Measurements from ENCODE around the gene NPFFR1. TPM values are rescaled to one million over a fixed set of nuclear protein-coding genes. Genes with fewer than 3 reads are reported as not detected.

Gene NPFFR1
- total and polyA plus RNA-seq, 10 donors, result under 0.01 to 0.63 (median 0.09) TPM; not detected in 2

DNA sequence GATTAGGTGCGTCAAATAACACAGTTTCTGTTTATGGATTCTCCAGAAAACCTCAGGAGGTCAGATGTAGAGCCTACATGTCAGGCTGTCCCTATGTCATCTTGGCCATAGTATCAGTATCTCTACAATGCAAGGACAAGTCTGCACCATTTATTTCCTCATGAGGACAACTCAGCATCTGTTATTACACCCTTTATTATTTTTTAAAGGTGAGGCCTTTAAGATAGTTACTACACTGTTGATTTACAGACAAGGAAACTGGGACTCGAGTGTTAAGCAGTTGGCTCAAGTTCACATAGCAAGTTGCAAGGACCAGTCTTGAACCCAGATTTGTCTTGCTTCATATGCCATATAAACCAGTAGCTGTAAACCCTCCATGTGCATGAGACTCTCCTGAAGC lies 27.3 kb downstream of the NPFFR1 start:
- intact Hi-C loops (cut with DNase I; ENCODE audit: low total_unique reads), result no loop called here
- H3K4me1 ChIP-seq, result peaks cover 5 to 16% (median 11%) of the 10 kb centered on the region in 6 donors
- DNase-seq, result no peak
- peaks cover 0 to 56% (median 32%) of the 10 kb centered on the region in 7 donors for H3K27me3 ChIP-seq (replicated peaks in 1 of 7)
- no peaks in the 10 kb centered on the region for H3K36me3 ChIP-seq
- 71 to 86% (median 79%) methylated on average over 2 of the region's 2 CpGs for WGBS, 5 donors
- TF ChIP-seq, protein P1, sequence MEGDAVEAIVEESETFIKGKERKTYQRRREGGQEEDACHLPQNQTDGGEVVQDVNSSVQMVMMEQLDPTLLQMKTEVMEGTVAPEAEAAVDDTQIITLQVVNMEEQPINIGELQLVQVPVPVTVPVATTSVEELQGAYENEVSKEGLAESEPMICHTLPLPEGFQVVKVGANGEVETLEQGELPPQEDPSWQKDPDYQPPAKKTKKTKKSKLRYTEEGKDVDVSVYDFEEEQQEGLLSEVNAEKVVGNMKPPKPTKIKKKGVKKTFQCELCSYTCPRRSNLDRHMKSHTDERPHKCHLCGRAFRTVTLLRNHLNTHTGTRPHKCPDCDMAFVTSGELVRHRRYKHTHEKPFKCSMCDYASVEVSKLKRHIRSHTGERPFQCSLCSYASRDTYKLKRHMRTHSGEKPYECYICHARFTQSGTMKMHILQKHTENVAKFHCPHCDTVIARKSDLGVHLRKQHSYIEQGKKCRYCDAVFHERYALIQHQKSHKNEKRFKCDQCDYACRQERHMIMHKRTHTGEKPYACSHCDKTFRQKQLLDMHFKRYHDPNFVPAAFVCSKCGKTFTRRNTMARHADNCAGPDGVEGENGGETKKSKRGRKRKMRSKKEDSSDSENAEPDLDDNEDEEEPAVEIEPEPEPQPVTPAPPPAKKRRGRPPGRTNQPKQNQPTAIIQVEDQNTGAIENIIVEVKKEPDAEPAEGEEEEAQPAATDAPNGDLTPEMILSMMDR (IDR thresholded peaks at IDR 0.05 in 8 of 11, conservative IDR thresholded peaks at IDR 0.05 in 3 of 11), result no peak
- TF ChIP-seq POLR2A (IDR thresholded peaks at IDR 0.05) (no peak), POLR2AphosphoS5 (IDR thresholded peaks at IDR 0.05) (no peak)
- peaks cover 0 to 11% (median 7%) of the 10 kb centered on the region in 8 donors for H3K9me3 ChIP-seq
- no peak overlapping the region for H3K27ac ChIP-seq
- no peak overlapping the region for H3K4me3 ChIP-seq

DNA sequence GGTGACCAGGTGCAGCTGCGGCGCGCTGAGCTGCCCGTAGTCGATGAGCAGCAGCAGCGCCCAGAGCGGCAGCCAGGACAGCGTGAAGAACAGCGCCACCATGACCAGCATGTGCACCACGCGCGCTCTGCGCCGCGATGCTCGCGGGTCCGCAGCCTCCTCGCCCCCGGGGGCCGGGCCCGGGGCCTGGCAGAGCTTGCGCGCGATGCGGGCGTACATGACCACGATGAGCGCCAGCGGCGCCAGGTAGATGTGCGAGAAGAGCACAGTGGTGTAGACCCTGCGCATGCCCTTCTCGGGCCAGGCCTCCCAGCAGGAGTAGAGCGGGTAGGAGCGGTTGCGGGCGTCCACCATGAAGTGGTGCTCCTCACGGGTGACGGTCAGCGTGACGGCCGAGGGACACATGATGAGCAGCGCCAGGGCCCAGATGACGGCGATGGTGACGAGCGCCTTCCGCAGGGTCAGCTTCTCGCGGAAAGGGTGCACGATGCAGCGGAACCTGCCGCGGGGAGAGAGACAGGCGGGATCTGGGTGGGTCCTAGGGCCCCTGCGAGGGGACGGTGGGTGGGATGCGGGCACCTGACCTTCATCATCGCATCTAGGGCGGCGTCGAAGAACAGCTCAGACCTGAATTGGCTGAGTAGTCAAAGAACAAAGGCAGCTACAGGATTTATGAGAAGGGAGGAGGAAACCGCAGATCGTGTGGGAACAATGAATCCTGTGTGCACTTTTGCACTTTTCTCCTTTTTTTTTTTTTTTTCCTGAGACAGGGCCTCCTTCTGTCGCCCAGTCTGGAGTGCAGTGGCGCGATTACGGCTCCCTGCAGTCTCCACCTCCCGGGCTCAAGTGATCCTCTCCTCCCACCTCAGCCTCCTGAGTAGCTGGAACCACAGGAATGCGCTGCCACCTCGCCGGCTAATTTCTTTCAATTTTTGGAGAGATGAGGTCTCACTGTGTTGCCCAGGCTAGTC lies 28.2 kb downstream of the NPFFR1 start:
- H3K9me3 ChIP-seq, result peaks cover 0 to 2% (median under 1%) of the 10 kb centered on the region in 8 donors
- WGBS, 5 donors, result 7 to 27% (median 12%) methylated on average over 28 to 73 of the region's 73 CpGs
- DNase-seq, result no peak
- H3K4me1 ChIP-seq, result peaks cover 5 to 16% (median 11%) of the 10 kb centered on the region in 6 donors
- H3K4me3 ChIP-seq, result peak overlapping the region in 7 of 8 donors; percentile 1 to 52 (median 16)
- H3K36me3 ChIP-seq, result no peaks in the 10 kb centered on the region
- intact Hi-C loops (cut with DNase I; ENCODE audit: low total_unique reads), result no loop called here
- no peak overlapping the region for H3K27ac ChIP-seq
- TF ChIP-seq POLR2AphosphoS5 (IDR thresholded peaks at IDR 0.05), result no peak
- TF ChIP-seq, protein P1 (IDR thresholded peaks at IDR 0.05 in 8 of 11, conservative IDR thresholded peaks at IDR 0.05 in 3 of 11), result no peak
- TF ChIP-seq POLR2A (IDR thresholded peaks at IDR 0.05), result no peak
- peaks cover 0 to 56% (median 28%) of the 10 kb centered on the region in 7 donors for H3K27me3 ChIP-seq (replicated peaks in 1 of 7)

DNA sequence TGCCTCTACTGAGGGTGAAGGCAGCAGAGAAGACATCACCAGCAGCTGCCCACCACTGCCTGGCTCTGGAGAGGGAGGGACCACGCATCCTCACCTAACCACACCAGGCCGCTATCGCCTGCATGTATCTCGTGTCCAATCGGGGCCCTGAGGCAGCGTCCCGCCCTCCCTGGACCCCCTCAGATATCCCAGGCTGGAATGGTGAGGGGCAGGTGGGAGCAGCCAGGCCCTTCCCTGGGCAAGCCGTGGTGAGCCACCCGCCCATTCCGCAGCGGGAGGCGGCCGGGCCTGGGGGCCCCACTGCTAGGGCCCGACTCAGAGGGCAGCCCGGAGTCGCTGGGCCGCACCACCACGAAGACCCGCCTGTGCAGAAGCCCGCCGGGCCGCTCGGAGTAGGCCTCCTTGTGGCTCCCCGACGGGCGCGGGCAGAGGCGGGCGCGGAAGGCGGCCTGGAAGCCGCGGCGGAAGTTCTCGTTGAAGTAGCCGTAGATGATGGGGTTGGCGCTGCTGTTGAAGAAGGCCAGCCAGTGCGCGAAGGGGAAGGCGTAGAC lies 29.0 kb downstream of the NPFFR1 start:
- Histone ChIP-seq H3K4me1 (peaks cover 5 to 16% (median 11%) of the 10 kb centered on the region in 6 donors), H3K27ac (no peak overlapping the region), H3K9me3 (no peaks in the 10 kb centered on the region), H3K27me3 (replicated peaks in 1 of 7) (peaks cover 0 to 50% (median 25%) of the 10 kb centered on the region in 7 donors), H3K36me3 (no peaks in the 10 kb centered on the region), H3K4me3 (peak overlapping the region in 5 of 8 donors; percentile 5 to 52 (median 18))
- TF ChIP-seq, protein P1 (IDR thresholded peaks at IDR 0.05 in 8 of 11, conservative IDR thresholded peaks at IDR 0.05 in 3 of 11), result no peak
- TF ChIP-seq POLR2AphosphoS5 (IDR thresholded peaks at IDR 0.05) (no peak), POLR2A (IDR thresholded peaks at IDR 0.05) (no peak)
- WGBS, 5 donors, result 6 to 71% (median 39%) methylated on average over 6 to 40 of the region's 40 CpGs
- intact Hi-C loops (cut with DNase I; ENCODE audit: low total_unique reads), result no loop called here
- DNase-seq, result no peak
